ENCODE results near the gene SLC9A4. TPM values are rescaled to one million over a fixed set of nuclear protein-coding genes. Genes with fewer than 3 reads are reported as not detected.

Gene SLC9A4
- total and polyA plus RNA-seq, 2 donors (not counting 3 experiments of a cell fraction or from before 2014, with no cell fraction given), result not detected

DNA sequence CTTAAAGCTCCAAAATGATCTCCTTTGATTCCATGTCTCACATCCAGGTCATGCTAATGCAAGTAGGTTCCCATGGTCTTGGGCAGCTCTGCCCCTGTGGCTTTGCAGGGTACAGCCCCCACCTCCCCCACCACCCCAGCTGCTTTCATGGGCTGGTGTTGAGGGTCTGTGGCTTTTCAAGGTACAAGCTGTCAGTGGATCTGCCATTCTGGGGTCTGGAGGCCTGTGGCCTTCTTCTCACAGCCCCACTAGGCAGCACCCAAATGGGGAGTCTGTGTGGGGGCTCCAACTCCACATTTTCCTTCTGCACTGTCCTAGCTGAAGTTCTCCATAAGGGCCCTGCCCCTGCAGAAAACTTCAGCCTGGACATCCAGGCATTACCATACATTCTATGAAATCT, 19.0 kb downstream of the SLC9A4 start:
- Histone ChIP-seq H3K27me3 (ENCODE audit: control insufficient read depth in 2 of 2, insufficient read depth in 2 of 2, low read length in 2 of 2) (peaks cover 5 to 27% of the 10 kb centered on the region in 2 experiments), H3K4me1 (ENCODE audit: control insufficient read depth, extremely low read depth, insufficient read depth, low read length) (no peaks in the 10 kb centered on the region), H3K4me3 (replicated peaks in 1 of 3; ENCODE audit: insufficient read depth in 1 of 3, low read depth in 1 of 3, low read length in 3 of 3) (no peak overlapping the region), H3K79me2 (ENCODE audit: control insufficient read depth, insufficient read depth, low read length) (no peaks in the 10 kb centered on the region), H3K9me1 (replicated peaks; ENCODE audit: control insufficient read depth, extremely low read depth, insufficient read depth, low read length) (no peaks in the 10 kb centered on the region), H3K9me3 (replicated peaks; ENCODE audit: control insufficient read depth, insufficient read depth, low read length) (no peaks in the 10 kb centered on the region), H3K4me2 (ENCODE audit: insufficient read depth, low read length) (no peak overlapping the region), H4K20me1 (replicated peaks; ENCODE audit: control insufficient read depth, extremely low read depth, insufficient read depth, low read length) (no peaks in the 10 kb centered on the region), H3K27ac (ENCODE audit: insufficient read depth, low read depth, low read length) (no peak overlapping the region), H2AFZ (ENCODE audit: low read depth, low read length) (no peak overlapping the region), H3K9ac (replicated peaks; ENCODE audit: extremely low read depth, insufficient read depth, low read length) (no peak overlapping the region), H3K36me3 (ENCODE audit: control insufficient read depth in 2 of 2, extremely low read depth in 1 of 2, insufficient read depth in 2 of 2, low read length in 2 of 2) (no peaks in the 10 kb centered on the region)
- no peak for FAIRE-seq
- no TSS peak for BruUV-seq (replicated peaks)
- POLR2A ChIA-PET, result no interaction called here
- DNase-seq (ENCODE audit: low read depth, low spot score), result no peak
- TF ChIP-seq MYC (IDR thresholded peaks at IDR 0.05; ENCODE audit: low read depth, low read length) (no peak), MAX (IDR thresholded peaks at IDR 0.05; ENCODE audit: insufficient read depth, insufficient read length) (no peak), POLR2A (IDR thresholded peaks at IDR 0.05; ENCODE audit: low read depth, low read length) (no peak), JUN (IDR thresholded peaks at IDR 0.05; ENCODE audit: borderline replicate concordance, insufficient read depth, insufficient read length, low read depth) (no peak), FOS (IDR thresholded peaks at IDR 0.05; ENCODE audit: borderline replicate concordance, insufficient read depth, low read length) (no peak), POLR2AphosphoS5 (IDR thresholded peaks at IDR 0.05; ENCODE audit: insufficient read depth, low read depth, low read length) (no peak), GATA2 (IDR thresholded peaks at IDR 0.05; ENCODE audit: insufficient read depth, insufficient read length, low read depth, low read length) (no peak), EZH2 (IDR thresholded peaks at IDR 0.05; ENCODE audit: borderline replicate concordance, low read depth, low read length, severe bottlenecking) (no peak)
- dilution Hi-C loops (cut with MboI; ENCODE audit: extremely low pct_ligation_motif_present, low sequenced_read_pairs) (loop anchor here (25.0 kb wide), 1 partner anchor 95 kb away; no protein-coding TSS in a partner anchor), intact Hi-C loops (cut with micrococcal nuclease) (no loop called here)
- CTCF ChIA-PET, result interaction anchor here (1.1 to 3.6 kb wide), 2 partner anchors 19 to 124 kb away, joined by 4 to 14 read pairs; partner anchors contain the start of gene SLC9A4

DNA sequence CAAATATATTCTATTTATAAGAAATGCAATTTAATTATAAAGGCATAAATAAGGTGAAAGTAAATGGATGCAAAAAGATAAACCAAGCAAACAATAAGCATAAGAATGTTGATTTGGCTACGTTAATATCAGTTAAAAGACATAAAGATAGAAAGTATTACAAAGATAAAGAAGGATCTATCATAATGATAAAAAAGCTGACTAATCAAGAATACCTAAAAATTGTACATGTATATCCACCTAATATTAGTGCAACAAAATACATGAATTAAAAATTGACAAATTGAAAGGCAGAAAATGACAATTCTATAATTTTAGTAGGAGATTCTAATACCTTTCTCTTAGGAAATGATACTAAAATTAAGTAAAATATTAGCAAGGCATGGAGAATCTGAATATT, 21.5 kb downstream of the SLC9A4 start:
- BruUV-seq (replicated peaks), result no TSS peak
- Histone ChIP-seq H3K4me1 (ENCODE audit: control insufficient read depth, extremely low read depth, insufficient read depth, low read length) (no peaks in the 10 kb centered on the region), H3K9me1 (replicated peaks; ENCODE audit: control insufficient read depth, extremely low read depth, insufficient read depth, low read length) (no peaks in the 10 kb centered on the region), H3K27ac (ENCODE audit: insufficient read depth, low read depth, low read length) (no peak overlapping the region), H4K20me1 (replicated peaks; ENCODE audit: control insufficient read depth, extremely low read depth, insufficient read depth, low read length) (no peaks in the 10 kb centered on the region), H3K27me3 (ENCODE audit: control insufficient read depth in 2 of 2, insufficient read depth in 2 of 2, low read length in 2 of 2) (peaks cover 2 to 24% of the 10 kb centered on the region in 2 experiments), H3K4me2 (ENCODE audit: insufficient read depth, low read length) (no peak overlapping the region), H3K9me3 (replicated peaks; ENCODE audit: control insufficient read depth, insufficient read depth, low read length) (no peaks in the 10 kb centered on the region), H3K4me3 (replicated peaks in 1 of 3; ENCODE audit: insufficient read depth in 1 of 3, low read depth in 1 of 3, low read length in 3 of 3) (no peak overlapping the region), H3K79me2 (ENCODE audit: control insufficient read depth, insufficient read depth, low read length) (no peaks in the 10 kb centered on the region), H3K9ac (replicated peaks; ENCODE audit: extremely low read depth, insufficient read depth, low read length) (no peak overlapping the region), H2AFZ (ENCODE audit: low read depth, low read length) (no peak overlapping the region), H3K36me3 (ENCODE audit: control insufficient read depth in 2 of 2, extremely low read depth in 1 of 2, insufficient read depth in 2 of 2, low read length in 2 of 2) (no peaks in the 10 kb centered on the region)
- POLR2A ChIA-PET, result no interaction called here
- CTCF ChIA-PET, result no interaction called here
- no peak for TF ChIP-seq CTCF (IDR thresholded peaks at IDR 0.05; ENCODE audit: extremely low read depth in 1 of 2, insufficient read depth in 1 of 2, low read depth in 1 of 2, low read length in 2 of 2)
- DNase-seq (ENCODE audit: low read depth, low spot score) (no peak), FAIRE-seq (no peak)
- dilution Hi-C loops (cut with MboI; ENCODE audit: extremely low pct_ligation_motif_present, low sequenced_read_pairs) (loop anchor here (25.0 kb wide), 1 partner anchor 93 kb away; no protein-coding TSS in a partner anchor), intact Hi-C loops (cut with micrococcal nuclease) (no loop called here)

Measured in endothelial cell of umbilical vein (primary cell).